ENCODE measurements around the gene FGGY.

Gene FGGY

DNA sequence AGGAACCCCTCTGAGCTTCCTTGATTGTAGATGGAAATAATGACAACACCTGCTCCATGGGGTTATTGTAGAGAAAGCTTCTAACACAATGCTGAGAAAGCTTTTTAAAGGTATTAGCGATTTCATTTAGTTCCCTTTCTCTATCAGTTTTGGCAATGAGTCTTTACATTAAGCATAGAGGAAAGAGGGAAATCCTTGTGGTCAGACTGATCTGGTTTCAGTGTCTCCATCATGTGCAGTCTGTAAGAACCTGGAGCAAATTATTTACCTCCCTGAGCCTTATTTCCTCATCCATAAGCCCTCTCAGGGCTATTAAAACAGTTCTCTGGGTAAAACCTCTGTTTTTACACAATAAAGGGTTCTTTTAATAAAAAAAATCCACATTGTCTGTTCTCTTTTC, 87.5 kb downstream of the FGGY start:
- H3K4me1 ChIP-seq (ENCODE audit: insufficient read depth, insufficient read length): no peaks in the 10 kb centered on the region
- no peak overlapping the region for H3K9ac ChIP-seq (ENCODE audit: insufficient read length, low read depth)
- no peak for DNase-seq (ENCODE audit: low read depth, low spot score)
- no peaks in the 10 kb centered on the region for H3K9me3 ChIP-seq (ENCODE audit: insufficient read depth, low read length)
- TF ChIP-seq SUZ12 (IDR thresholded peaks at IDR 0.05; ENCODE audit: extremely low read depth, insufficient read depth, insufficient read length) (no peak), YY1 (IDR thresholded peaks at IDR 0.05; ENCODE audit: insufficient read depth, insufficient read length) (no peak), ZNF274 (IDR thresholded peaks at IDR 0.05; ENCODE audit: low read depth, low read length) (no peak)
- H3K36me3 ChIP-seq (ENCODE audit: insufficient read depth, insufficient read length, low read length): no peaks in the 10 kb centered on the region
- no peak overlapping the region for H3K4me3 ChIP-seq (ENCODE audit: insufficient read length, low read depth)
- H3K27me3 ChIP-seq (ENCODE audit: insufficient read depth, insufficient read length): no peaks in the 10 kb centered on the region

DNA sequence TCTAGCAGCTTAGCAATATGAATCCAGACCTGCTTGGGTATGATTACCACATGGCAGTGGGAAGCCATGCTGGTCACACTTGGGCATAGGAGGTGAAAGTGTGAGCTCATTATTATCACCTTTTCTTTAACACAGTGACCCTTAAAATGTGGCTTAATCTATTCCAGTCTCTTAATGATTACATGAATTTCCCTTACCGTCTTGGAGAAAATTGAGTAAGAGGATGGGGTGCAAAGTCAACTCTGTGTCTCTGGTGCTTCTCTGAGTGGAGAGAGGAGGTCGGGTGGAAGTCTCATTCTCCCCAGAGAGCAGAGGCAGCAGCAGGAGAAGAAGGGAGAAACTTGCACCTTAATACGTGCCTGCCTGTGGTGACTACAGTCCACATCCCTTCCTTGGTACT, 91.3 kb downstream of the FGGY start:
- TF ChIP-seq YY1 (IDR thresholded peaks at IDR 0.05; ENCODE audit: insufficient read depth, insufficient read length): no peak
- no peak for TF ChIP-seq ZNF274 (IDR thresholded peaks at IDR 0.05; ENCODE audit: low read depth, low read length)
- no peak for TF ChIP-seq SUZ12 (IDR thresholded peaks at IDR 0.05; ENCODE audit: extremely low read depth, insufficient read depth, insufficient read length)
- no peaks in the 10 kb centered on the region for H3K9me3 ChIP-seq (ENCODE audit: insufficient read depth, low read length)
- H3K4me3 ChIP-seq (ENCODE audit: insufficient read length, low read depth): no peak overlapping the region
- H3K4me1 ChIP-seq (ENCODE audit: insufficient read depth, insufficient read length): no peaks in the 10 kb centered on the region
- H3K27me3 ChIP-seq (ENCODE audit: insufficient read depth, insufficient read length): no peaks in the 10 kb centered on the region
- no peak for DNase-seq (ENCODE audit: low read depth, low spot score)
- no peaks in the 10 kb centered on the region for H3K36me3 ChIP-seq (ENCODE audit: insufficient read depth, insufficient read length, low read length)
- H3K9ac ChIP-seq (ENCODE audit: insufficient read length, low read depth): no peak overlapping the region

DNA sequence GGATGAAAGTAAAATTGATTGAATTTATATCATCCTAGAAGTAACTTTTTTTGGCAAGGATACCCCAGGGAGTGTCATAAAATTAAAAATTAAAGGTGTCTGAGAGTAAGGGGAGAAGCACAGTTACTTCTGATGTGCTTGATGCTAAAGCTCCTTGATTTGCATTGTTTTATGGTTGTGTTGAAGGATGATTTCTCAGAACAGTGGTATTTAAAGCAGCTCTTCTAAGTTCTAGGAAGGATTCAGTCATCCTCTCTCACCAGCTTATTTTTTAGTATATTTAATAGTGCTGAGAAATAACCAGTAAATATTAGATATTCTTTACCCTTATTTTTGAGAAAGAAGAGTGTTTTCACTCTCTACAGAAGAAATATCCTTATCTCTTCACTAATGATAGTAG, 93.0 kb downstream of the FGGY start:
- no peaks in the 10 kb centered on the region for H3K36me3 ChIP-seq (ENCODE audit: insufficient read depth, insufficient read length, low read length)
- no peaks in the 10 kb centered on the region for H3K4me1 ChIP-seq (ENCODE audit: insufficient read depth, insufficient read length)
- no peak for DNase-seq (ENCODE audit: low read depth, low spot score)
- TF ChIP-seq SUZ12 (IDR thresholded peaks at IDR 0.05; ENCODE audit: extremely low read depth, insufficient read depth, insufficient read length): no peak
- no peak for TF ChIP-seq ZNF274 (IDR thresholded peaks at IDR 0.05; ENCODE audit: low read depth, low read length)
- no peak for TF ChIP-seq YY1 (IDR thresholded peaks at IDR 0.05; ENCODE audit: insufficient read depth, insufficient read length)
- no peaks in the 10 kb centered on the region for H3K9me3 ChIP-seq (ENCODE audit: insufficient read depth, low read length)
- H3K27me3 ChIP-seq (ENCODE audit: insufficient read depth, insufficient read length): no peaks in the 10 kb centered on the region
- no peak overlapping the region for H3K4me3 ChIP-seq (ENCODE audit: insufficient read length, low read depth)
- H3K9ac ChIP-seq (ENCODE audit: insufficient read length, low read depth): no peak overlapping the region

DNA sequence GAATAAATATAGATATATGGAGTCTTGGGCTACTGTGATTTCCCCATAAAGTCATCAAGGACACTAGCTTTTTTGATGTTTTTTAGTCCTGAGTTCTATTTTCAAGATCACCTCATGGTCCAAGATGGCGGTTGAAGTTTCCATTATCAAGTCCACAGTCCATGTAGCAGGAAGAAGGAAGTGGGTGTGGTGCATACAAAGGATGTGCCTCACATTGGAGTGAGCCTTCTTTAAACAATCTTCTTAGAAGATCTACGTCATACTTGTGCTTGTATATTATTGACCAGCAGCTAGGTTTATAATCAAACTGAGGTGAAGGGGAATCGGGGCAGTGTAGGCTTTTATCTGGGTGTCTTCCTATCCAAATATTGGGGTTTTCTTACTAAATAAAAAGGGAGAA, 93.4 kb downstream of the FGGY start:
- no peak for DNase-seq (ENCODE audit: low read depth, low spot score)
- Histone ChIP-seq H3K36me3 (ENCODE audit: insufficient read depth, insufficient read length, low read length) (no peaks in the 10 kb centered on the region), H3K4me3 (ENCODE audit: insufficient read length, low read depth) (no peak overlapping the region), H3K27me3 (ENCODE audit: insufficient read depth, insufficient read length) (no peaks in the 10 kb centered on the region), H3K9ac (ENCODE audit: insufficient read length, low read depth) (no peak overlapping the region), H3K4me1 (ENCODE audit: insufficient read depth, insufficient read length) (no peaks in the 10 kb centered on the region), H3K9me3 (ENCODE audit: insufficient read depth, low read length) (no peaks in the 10 kb centered on the region)
- TF ChIP-seq ZNF274 (IDR thresholded peaks at IDR 0.05; ENCODE audit: low read depth, low read length) (no peak), YY1 (IDR thresholded peaks at IDR 0.05; ENCODE audit: insufficient read depth, insufficient read length) (no peak), SUZ12 (IDR thresholded peaks at IDR 0.05; ENCODE audit: extremely low read depth, insufficient read depth, insufficient read length) (no peak)

DNA sequence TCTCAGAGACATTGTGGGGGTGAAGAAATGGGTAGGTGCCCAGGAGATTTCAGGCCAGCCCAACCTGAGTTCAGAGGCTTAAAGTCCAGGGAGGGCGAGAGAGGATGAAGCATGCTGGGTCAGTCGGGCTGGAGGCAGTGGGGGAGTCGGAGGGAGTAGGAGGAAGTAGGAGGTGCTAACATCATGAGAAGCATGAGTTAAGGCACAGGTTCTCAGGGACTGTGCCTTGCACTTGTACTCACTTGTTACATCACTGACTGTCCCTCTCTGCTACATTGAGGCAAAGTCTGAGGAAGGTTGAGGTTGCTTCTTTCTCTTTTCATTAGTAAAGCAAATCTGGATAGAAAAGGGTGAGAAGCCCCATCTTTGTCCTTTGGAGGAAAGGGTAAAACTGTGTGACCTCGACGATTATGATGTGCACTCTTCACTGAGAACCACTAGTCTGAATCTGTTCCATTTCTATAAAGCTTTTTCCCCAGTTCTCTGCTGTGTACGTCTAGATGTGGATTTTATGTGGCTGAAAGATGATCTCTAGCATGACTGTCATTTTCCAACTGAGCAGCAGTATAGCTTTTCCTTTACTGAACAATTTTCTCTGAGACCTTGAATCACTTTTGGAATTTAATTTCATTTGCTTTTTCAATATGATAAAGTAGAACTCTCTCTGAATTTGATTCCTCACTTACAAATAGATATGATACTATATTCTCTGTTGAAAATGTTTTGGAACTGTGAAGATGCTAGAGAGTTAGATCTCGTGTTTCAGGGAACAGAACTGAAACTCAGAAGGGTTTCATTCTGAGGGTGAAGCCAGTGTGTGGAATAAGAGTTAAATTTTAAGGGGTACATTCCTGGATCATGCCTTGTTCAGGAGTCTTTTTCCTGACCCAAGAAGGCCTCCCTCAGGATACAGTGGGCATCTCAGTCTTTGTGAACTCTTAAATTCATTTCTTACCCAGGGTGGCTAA, 94.6 kb downstream of the FGGY start:
- DNase-seq (ENCODE audit: low read depth, low spot score): no peak
- no peak for TF ChIP-seq ZNF274 (IDR thresholded peaks at IDR 0.05; ENCODE audit: low read depth, low read length)
- TF ChIP-seq YY1 (IDR thresholded peaks at IDR 0.05; ENCODE audit: insufficient read depth, insufficient read length): no peak
- TF ChIP-seq SUZ12 (IDR thresholded peaks at IDR 0.05; ENCODE audit: extremely low read depth, insufficient read depth, insufficient read length): no peak
- no peaks in the 10 kb centered on the region for H3K27me3 ChIP-seq (ENCODE audit: insufficient read depth, insufficient read length)
- H3K4me3 ChIP-seq (ENCODE audit: insufficient read length, low read depth): no peak overlapping the region
- H3K4me1 ChIP-seq (ENCODE audit: insufficient read depth, insufficient read length): no peaks in the 10 kb centered on the region
- no peaks in the 10 kb centered on the region for H3K36me3 ChIP-seq (ENCODE audit: insufficient read depth, insufficient read length, low read length)
- H3K9ac ChIP-seq (ENCODE audit: insufficient read length, low read depth): no peak overlapping the region
- no peaks in the 10 kb centered on the region for H3K9me3 ChIP-seq (ENCODE audit: insufficient read depth, low read length)

DNA sequence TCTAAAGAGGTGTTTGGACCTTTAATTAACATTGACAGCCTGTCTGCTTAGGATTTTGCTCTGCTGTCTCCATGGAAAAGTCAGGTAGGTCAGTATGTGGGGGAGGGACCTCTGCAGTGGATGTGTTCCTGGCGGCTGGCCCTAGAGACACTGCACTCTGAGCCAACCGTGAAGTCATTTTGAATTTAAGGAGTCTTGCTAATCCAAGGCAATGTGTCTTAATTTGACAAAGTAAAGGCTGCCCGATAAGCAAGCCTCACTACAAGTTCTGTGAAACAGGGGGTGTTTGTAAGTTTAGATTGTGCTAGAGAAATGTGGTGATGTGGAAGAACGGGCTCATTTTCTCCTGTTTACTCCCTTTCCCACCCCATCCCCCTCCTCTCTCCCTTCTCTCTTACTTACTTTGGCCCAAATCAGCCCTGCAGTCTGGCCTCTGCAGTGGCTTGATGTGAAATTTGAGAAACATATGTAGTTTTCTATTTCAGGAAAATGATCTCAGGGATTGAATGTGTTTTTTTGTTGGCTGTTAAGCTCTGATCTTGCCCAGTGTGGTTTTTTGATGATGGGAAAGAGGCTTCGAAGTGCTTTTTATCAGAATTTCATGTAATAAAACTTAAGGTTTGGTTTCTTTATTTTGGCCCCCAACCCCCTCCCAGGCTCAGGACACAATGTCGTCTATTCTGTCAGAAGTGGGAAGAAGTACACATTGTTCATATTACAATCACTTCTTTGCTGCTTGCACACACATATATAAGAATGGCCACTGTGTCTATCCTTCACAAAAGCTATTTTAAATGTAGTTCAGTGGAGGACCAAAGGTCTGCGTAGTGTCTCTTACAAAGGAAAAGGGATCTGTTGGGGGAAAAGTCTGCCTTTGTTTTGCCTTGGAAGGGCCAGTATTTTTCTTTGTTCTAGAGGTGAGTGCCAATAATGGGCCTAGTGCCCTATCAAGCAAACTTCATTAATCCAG, 96.6 kb downstream of the FGGY start:
- TF ChIP-seq YY1 (IDR thresholded peaks at IDR 0.05; ENCODE audit: insufficient read depth, insufficient read length): no peak

More for the DNA sequence above, 96.6 kb downstream of the FGGY start:
- Histone ChIP-seq H3K36me3 (ENCODE audit: insufficient read depth, insufficient read length, low read length) (no peaks in the 10 kb centered on the region), H3K9ac (ENCODE audit: insufficient read length, low read depth) (no peak overlapping the region), H3K4me1 (ENCODE audit: insufficient read depth, insufficient read length) (no peaks in the 10 kb centered on the region), H3K4me3 (ENCODE audit: insufficient read length, low read depth) (no peak overlapping the region), H3K9me3 (ENCODE audit: insufficient read depth, low read length) (no peaks in the 10 kb centered on the region), H3K27me3 (ENCODE audit: insufficient read depth, insufficient read length) (no peaks in the 10 kb centered on the region)
- no peak for DNase-seq (ENCODE audit: low read depth, low spot score)

Data from NT2/D1 (cell line).